HepG2 (cell line): Measurements from ENCODE around the gene IFIT2. TPM values are rescaled to one million over a fixed set of nuclear protein-coding genes. Genes with fewer than 3 reads are reported as not detected.

Experiments used
- ADNP ChIP-seq: sonication (generic); formaldehyde crosslinking; IDR thresholded peaks from 2 replicates; pipeline ENCODE4 v1.4.0; 2020; ENCODE audit warnings: missing genetic modification reagents
- ARID5B ChIP-seq: IDR thresholded peaks from 2 replicates; pipeline ENCODE4 v1.4.0; 2020; ENCODE audit warnings: mild to moderate bottlenecking, missing genetic modification reagents
- CC2D1A ChIP-seq: sonication (generic); formaldehyde crosslinking; IDR thresholded peaks from 2 replicates; pipeline ENCODE4 v1.8.1; 2023; ENCODE audit warnings: mild to moderate bottlenecking, missing genetic modification reagents
- DPF2 ChIP-seq: sonication (generic); formaldehyde crosslinking; IDR thresholded peaks from 2 replicates; pipeline ENCODE4 v1.4.0; 2020; ENCODE audit warnings: mild to moderate bottlenecking, low read depth, missing genetic modification reagents, borderline replicate concordance
- ELF1 ChIP-seq: sonication (generic); formaldehyde crosslinking; IDR thresholded peaks from 2 replicates; pipeline ENCODE4 v1.4.0; 2020; ENCODE audit warnings: missing genetic modification reagents
- GTF2F1 ChIP-seq: fragments of 150-350 bp; IDR thresholded peaks from 2 replicates; pipeline ENCODE4 v1.6.1; 2014; ENCODE audit warnings: low read length
- NFYB ChIP-seq: sonication (generic); formaldehyde crosslinking; IDR thresholded peaks from 2 replicates; pipeline ENCODE4 v1.4.0; 2020; ENCODE audit warnings: missing genetic modification reagents
- REST ChIP-seq, 2 experiments: IDR thresholded peaks; 2 replicates each; pipeline ENCODE4 v1.6.1; 2011 to 2012; ENCODE audit warnings: low read length in 2 of 2, borderline replicate concordance in 1 of 2, low read depth in 1 of 2, mild to moderate bottlenecking in 1 of 2, moderate library complexity in 1 of 2
- RNF2 ChIP-seq: fragments of 450-650 bp; conservative IDR thresholded peaks from 2 replicates; pipeline ENCODE4 v1.6.1; 2016; ENCODE audit warnings: low read depth
- ZBTB4 ChIP-seq: sonication (generic); formaldehyde crosslinking; IDR thresholded peaks from 2 replicates; pipeline ENCODE4 v1.4.0; 2020; ENCODE audit warnings: missing genetic modification reagents, mild to moderate bottlenecking, borderline replicate concordance
- ZNF121 ChIP-seq: sonication (generic); formaldehyde crosslinking; IDR thresholded peaks from 2 replicates; pipeline ENCODE4 v1.5.0; 2020; ENCODE audit warnings: mild to moderate bottlenecking, missing genetic modification reagents
- ZNF644 ChIP-seq: IDR thresholded peaks from 2 replicates; pipeline ENCODE4 v1.6.1; 2016; ENCODE audit warnings: low read depth
- polyA plus RNA-seq, 8 experiments: library from polyadenylated mRNA; depleted of rRNA in 3 of 8; stranded (reverse) in 7 of 8; unstranded in 1 of 8; fragments of >200 nt; fragmentation: Illumina TruSeq in 4 of 8; extraction: Trizol in 4 of 8; gene quantifications; 2 replicates each; pipeline versions ENCODE4 v1.2.1 to v1.2.3, GENCODE V29; 2011 to 2016; ENCODE audit warnings: low read depth in 4 of 8, missing spikeins in 1 of 8, mixed read lengths in 1 of 8; ENCODE audit not compliant: insufficient read depth in 1 of 8
- total RNA-seq, 5 experiments: library from RNA; depleted of rRNA; stranded (reverse); fragments of >200 nt; fragmentation: Illumina TruSeq; extraction: Trizol; gene quantifications; 2 replicates each; pipeline ENCODE4 v1.2.3, GENCODE V29; 2016; ENCODE audit warnings: low read depth in 1 of 5

The IFIT2 gene
- total and polyA plus RNA-seq, 2 of the 13 experiments (the other 11 are each of a cell fraction or from before 2014, with no cell fraction given) = 0.04 to 0.15 TPM

GRCh38 chr10:89351780-89352597, 50.1 kb downstream of the IFIT2 start (continued):
- TF ChIP-seq ARID5B = peak; percentile 56; the same call in 1 of the 2 replicates
- no peak for TF ChIP-seq RNF2
- TF ChIP-seq DPF2 = no peak
- TF ChIP-seq ZNF121 (CRISPR knock-in tag) = peak; percentile 59; the same call in 1 of the 2 replicates
- peak; percentile 31; the same call in 1 of the 2 replicates for TF ChIP-seq ZNF644
- TF ChIP-seq REST (IDR thresholded peaks at IDR 0.05; ENCODE audit: borderline replicate concordance in 1 of 2, low read depth in 1 of 2, low read length in 2 of 2) = no peak
- TF ChIP-seq ZBTB4 (CRISPR knock-in tag) = no peak
- TF ChIP-seq CC2D1A (CRISPR knock-in tag) = no peak
- TF ChIP-seq ADNP (CRISPR knock-in tag) = no peak
- no peak for TF ChIP-seq GTF2F1
- no peak for TF ChIP-seq ELF1 (CRISPR knock-in tag)
- TF ChIP-seq NFYB = peak; percentile 50
